ENCODE measurements around the gene SLC12A3. TPM values are rescaled to one million over a fixed set of nuclear protein-coding genes. Genes with fewer than 3 reads are reported as not detected.

SLC12A3 gene
- total and polyA plus RNA-seq, 2 experiments from 2014 or later, result not detected

DNA sequence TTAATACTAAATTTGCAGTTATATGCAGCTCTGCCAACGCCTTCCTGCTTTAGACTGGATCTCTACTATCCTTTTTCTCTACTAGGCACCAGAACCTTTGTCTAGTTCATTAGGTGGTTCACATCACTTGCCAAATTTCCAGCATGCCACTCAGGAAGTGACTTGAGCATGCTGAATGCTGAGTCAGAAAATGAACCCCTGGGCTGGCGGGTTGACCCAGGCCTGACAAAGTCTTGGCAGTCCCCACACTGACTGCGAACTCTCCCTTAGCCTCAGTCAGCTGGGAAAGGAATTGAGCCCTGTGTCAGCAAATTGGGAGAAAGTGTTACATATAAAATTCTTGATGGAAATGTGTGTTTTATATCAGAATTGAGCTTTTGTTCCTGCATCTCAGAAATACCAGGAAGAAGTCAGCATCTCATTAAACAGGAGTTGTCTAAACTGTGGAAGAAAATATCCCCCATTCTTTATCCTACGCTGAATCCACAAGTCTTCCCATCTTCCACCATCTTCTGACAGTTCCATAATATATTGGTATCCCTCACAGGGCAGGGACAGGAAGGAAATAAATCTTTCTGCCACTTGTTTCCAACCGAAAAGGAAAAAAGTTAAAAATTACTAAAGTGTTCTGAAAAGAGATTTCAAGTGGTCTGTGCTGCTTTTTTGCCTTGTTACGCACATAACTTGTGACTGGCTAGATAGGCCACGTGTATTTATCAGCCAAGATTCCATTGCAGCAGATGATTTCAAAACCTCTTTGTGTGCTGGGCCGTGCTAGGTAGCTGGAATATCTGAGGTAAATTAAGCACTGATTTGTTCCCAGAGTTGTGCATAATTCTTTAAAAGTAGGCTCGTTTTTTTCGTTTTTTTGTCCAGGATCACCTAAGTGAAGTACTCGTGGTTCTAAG, 16.7 kb upstream of the SLC12A3 start:
- H3K27ac ChIP-seq, result peak overlapping the region; percentile 40

DNA sequence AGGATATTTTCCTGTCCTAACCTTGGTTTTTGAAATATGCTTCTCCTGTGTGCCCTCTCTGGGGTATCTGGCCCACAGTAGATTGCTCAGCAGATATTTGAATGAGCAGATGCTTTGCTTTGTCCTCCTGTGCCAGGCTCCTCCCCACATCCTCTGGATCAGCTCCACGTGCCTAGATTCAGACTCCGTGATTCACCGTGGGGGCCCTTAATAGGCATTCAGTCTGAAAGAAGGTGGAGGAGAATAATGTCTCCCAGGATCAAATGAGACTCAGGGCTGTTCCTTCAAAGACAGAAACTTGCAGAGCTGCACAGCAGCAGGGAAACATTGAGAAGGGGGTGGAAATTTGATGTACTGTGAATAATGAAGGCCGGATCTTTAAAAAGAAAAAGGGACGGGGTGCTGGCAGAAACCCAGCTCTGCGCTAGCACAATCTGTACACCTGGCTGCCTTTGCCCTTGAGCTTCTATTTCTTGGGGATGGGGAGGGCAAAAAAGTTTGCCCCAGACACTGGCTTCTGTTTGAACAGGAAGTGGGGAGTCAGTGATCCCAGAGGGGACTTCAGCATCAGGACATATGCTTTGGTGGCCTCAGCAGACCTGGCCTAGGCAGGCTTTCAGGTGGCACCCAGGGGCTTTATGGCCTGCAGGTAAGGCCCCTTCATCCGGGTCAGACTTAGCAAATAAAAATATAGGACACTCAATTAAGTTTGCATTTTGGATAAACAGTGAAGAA, 15.9 kb upstream of the SLC12A3 start:
- WGBS (ENCODE audit: low lambda C conversion rate, missing lambda C conversion rate), result 65% methylated on average over 7 of the region's 7 CpGs
- H3K36me3 ChIP-seq (replicated peaks; ENCODE audit: insufficient read depth, low read depth), result no peaks in the 10 kb centered on the region
- no peaks in the 10 kb centered on the region for H4K20me1 ChIP-seq (ENCODE audit: insufficient read depth, poor library complexity, severe bottlenecking)
- no peaks in the 10 kb centered on the region for H3K79me2 ChIP-seq
- H2AFZ ChIP-seq, result no peak overlapping the region
- peaks cover 14% of the 10 kb centered on the region for H3K4me1 ChIP-seq (ENCODE audit: insufficient read depth)
- no peaks in the 10 kb centered on the region for H3K27me3 ChIP-seq
- H3K4me2 ChIP-seq, result no peak overlapping the region
- H3K27ac ChIP-seq, result peak overlapping the region; percentile 40
- no peaks in the 10 kb centered on the region for H3K9me3 ChIP-seq (ENCODE audit: low read depth)
- no peak overlapping the region for H3K4me3 ChIP-seq
- TF ChIP-seq EZH2 (IDR thresholded peaks at IDR 0.05; ENCODE audit: borderline replicate concordance) (no peak), EZH2phosphoT487 (IDR thresholded peaks at IDR 0.05; ENCODE audit: low read depth, severe bottlenecking, unreplicated experiment) (no peak)
- TF ChIP-seq, protein P1, sequence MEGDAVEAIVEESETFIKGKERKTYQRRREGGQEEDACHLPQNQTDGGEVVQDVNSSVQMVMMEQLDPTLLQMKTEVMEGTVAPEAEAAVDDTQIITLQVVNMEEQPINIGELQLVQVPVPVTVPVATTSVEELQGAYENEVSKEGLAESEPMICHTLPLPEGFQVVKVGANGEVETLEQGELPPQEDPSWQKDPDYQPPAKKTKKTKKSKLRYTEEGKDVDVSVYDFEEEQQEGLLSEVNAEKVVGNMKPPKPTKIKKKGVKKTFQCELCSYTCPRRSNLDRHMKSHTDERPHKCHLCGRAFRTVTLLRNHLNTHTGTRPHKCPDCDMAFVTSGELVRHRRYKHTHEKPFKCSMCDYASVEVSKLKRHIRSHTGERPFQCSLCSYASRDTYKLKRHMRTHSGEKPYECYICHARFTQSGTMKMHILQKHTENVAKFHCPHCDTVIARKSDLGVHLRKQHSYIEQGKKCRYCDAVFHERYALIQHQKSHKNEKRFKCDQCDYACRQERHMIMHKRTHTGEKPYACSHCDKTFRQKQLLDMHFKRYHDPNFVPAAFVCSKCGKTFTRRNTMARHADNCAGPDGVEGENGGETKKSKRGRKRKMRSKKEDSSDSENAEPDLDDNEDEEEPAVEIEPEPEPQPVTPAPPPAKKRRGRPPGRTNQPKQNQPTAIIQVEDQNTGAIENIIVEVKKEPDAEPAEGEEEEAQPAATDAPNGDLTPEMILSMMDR (IDR thresholded peaks at IDR 0.05; ENCODE audit: poor library complexity), result no peak
- DNase-seq (ENCODE audit: low spot score), result no peak
- no peaks in the 10 kb centered on the region for H3K9me2 ChIP-seq (replicated peaks; ENCODE audit: insufficient read depth)

More for the DNA sequence above, 16.7 kb upstream of the SLC12A3 start:
- H3K4me3 ChIP-seq, result no peak overlapping the region
- no peak overlapping the region for H3K4me2 ChIP-seq
- H3K9me3 ChIP-seq (ENCODE audit: low read depth), result no peaks in the 10 kb centered on the region
- no peaks in the 10 kb centered on the region for H4K20me1 ChIP-seq (ENCODE audit: insufficient read depth, poor library complexity, severe bottlenecking)
- TF ChIP-seq, protein P1 (IDR thresholded peaks at IDR 0.05; ENCODE audit: poor library complexity), result no peak
- TF ChIP-seq EZH2phosphoT487 (IDR thresholded peaks at IDR 0.05; ENCODE audit: low read depth, severe bottlenecking, unreplicated experiment) (no peak), EZH2 (IDR thresholded peaks at IDR 0.05; ENCODE audit: borderline replicate concordance) (no peak)
- no peaks in the 10 kb centered on the region for H3K36me3 ChIP-seq (replicated peaks; ENCODE audit: insufficient read depth, low read depth)
- peaks cover 14% of the 10 kb centered on the region for H3K4me1 ChIP-seq (ENCODE audit: insufficient read depth)
- 87% methylated on average over 11 of the region's 11 CpGs for WGBS (ENCODE audit: low lambda C conversion rate, missing lambda C conversion rate)
- H3K79me2 ChIP-seq, result no peaks in the 10 kb centered on the region
- DNase-seq (ENCODE audit: low spot score), result no peak
- H3K27me3 ChIP-seq, result no peaks in the 10 kb centered on the region
- H3K9me2 ChIP-seq (replicated peaks; ENCODE audit: insufficient read depth), result no peaks in the 10 kb centered on the region
- H2AFZ ChIP-seq, result no peak overlapping the region

DNA sequence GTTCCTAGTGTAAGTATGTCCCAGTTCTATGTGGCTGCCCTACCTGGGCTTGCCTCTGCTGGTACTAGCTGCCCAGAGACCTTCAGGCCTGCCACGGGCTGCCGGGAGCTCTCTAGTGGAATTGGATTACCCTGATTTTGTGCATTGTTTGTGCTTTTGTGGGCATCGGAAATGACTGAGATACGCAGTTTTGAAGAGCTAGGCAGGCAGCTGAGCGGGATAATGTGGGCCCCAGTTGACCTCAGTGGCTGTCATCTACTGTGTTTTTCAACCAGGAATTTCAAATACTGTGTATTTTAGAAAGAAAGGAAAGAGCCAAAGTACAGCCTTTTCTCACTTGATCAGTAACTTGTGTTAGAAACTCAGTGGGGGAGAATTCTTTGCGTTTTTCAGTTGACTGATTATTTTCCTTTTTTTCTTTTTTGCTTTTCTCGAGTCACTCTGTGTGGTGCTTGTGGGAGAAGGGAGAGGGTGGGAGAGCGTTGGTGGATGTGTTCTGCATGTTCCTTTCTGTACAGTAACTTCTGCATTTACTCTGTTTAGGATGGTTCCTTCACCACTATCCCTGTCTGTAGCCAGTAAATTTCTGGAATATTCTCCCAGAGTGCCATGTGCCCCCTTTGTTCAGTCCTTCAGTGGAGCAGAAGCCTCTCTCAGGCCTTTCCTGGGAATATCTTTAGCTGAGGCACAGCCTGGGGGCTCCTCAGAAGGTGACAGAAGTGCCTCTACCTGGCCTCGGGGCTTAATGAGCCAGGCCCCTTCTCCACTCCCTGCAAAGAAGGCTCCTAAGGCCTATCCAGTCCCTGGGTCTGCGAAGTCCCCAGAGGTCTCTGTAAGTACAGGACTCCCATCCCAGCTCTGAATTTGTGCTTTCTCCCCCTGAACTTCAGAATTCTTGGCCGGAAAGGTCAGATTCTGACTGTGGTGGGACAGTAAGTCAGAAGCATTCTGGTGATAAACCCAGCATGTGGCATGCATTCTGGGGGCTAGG, 15.0 kb upstream of the SLC12A3 start:
- Histone ChIP-seq H3K4me2 (no peak overlapping the region), H3K9me2 (replicated peaks; ENCODE audit: insufficient read depth) (no peaks in the 10 kb centered on the region), H2AFZ (no peak overlapping the region), H3K36me3 (replicated peaks; ENCODE audit: insufficient read depth, low read depth) (no peaks in the 10 kb centered on the region), H3K4me3 (no peak overlapping the region), H3K27me3 (no peaks in the 10 kb centered on the region), H3K4me1 (ENCODE audit: insufficient read depth) (peaks cover 14% of the 10 kb centered on the region), H3K9me3 (ENCODE audit: low read depth) (no peaks in the 10 kb centered on the region), H3K79me2 (no peaks in the 10 kb centered on the region), H3K27ac (peak overlapping the region; percentile 40), H4K20me1 (ENCODE audit: insufficient read depth, poor library complexity, severe bottlenecking) (no peaks in the 10 kb centered on the region)
- 83% methylated on average over 11 of the region's 11 CpGs for WGBS (ENCODE audit: low lambda C conversion rate, missing lambda C conversion rate)
- DNase-seq (ENCODE audit: low spot score), result no peak
- TF ChIP-seq, protein P1 (IDR thresholded peaks at IDR 0.05; ENCODE audit: poor library complexity), result no peak
- TF ChIP-seq EZH2phosphoT487 (IDR thresholded peaks at IDR 0.05; ENCODE audit: low read depth, severe bottlenecking, unreplicated experiment), result no peak
- TF ChIP-seq EZH2 (IDR thresholded peaks at IDR 0.05; ENCODE audit: borderline replicate concordance), result no peak

All from hepatocyte (in vitro differentiated cells).